A549 (cell line): ENCODE results near the gene SKP1. TPM values are rescaled to one million over a fixed set of nuclear protein-coding genes. Genes with fewer than 3 reads are reported as not detected.

Experiments
- ATAC-seq, 2 experiments: fragments of 200-7000 bp in 1 of 2; fragments of >200 bp in 1 of 2; cut with Nextera tagmentation in 1 of 2; cut with Tn5 transposase in 1 of 2; 3 replicates each; pipeline versions ENCODE4 v1.8.0 to v1.9.1; 2018 to 2020; ENCODE audit warnings: mild to moderate bottlenecking in 1 of 2, moderate library complexity in 1 of 2
- CTCF ChIA-PET: fragments of 300-600 bp; sonication (Branson Sonifier 250); formaldehyde crosslinking; extraction: SDS; loops from one replicate; lab custom pipeline; 2021; ENCODE audit warnings: antibody characterized with exemption, inconsistent platforms; lab: Yijun Ruan, JAX
- POLR2A ChIA-PET: fragments of 350-600 bp; formaldehyde crosslinking; extraction: SDS; loops from one replicate; lab custom pipeline; 2021; ENCODE audit warnings: antibody characterized with exemption, inconsistent platforms; lab: Yijun Ruan, JAX
- DNase-seq, 2 experiments: peaks; one replicate each; pipeline versions ENCODE4 v3.0.0 to v3.0.0-alpha.2; 2011 to 2016; ENCODE audit warnings: low read depth in 1 of 2, low spot score in 1 of 2
- FAIRE-seq: peaks from 2 replicates; lab custom pipeline; 2011; peaks lifted over from hg19 to GRCh38; lab: Jason Lieb, UNC
- H3K27ac ChIP-seq, 2 experiments: fragments of >200 bp; sonication (Bioruptor Twin); formaldehyde crosslinking; 3 replicates each; pipeline ENCODE4 v1.5.1; 2016 to 2017
- H3K4me1 ChIP-seq: fragments of >200 bp; sonication (Bioruptor Twin); formaldehyde crosslinking; 3 replicates; pipeline ENCODE4 v1.6.1; 2016
- H3K4me2 ChIP-seq: fragments of >200 bp; sonication (Bioruptor Twin); formaldehyde crosslinking; 3 replicates; pipeline ENCODE4 v1.6.1; 2016
- H3K4me3 ChIP-seq: fragments of >200 bp; sonication (Bioruptor Twin); formaldehyde crosslinking; 3 replicates; pipeline ENCODE4 v1.5.1; 2016
- H3K9me3 ChIP-seq: fragments of >200 bp; sonication (Bioruptor Twin); formaldehyde crosslinking; 3 replicates; pipeline ENCODE4 v1.6.1; 2016
- CBX2 ChIP-seq: fragments of 200-600 bp; sonication (generic); IDR thresholded peaks from 2 replicates; pipeline ENCODE4 v1.6.1; 2016; ENCODE audit warnings: low read depth, mild to moderate bottlenecking, borderline replicate concordance
- CEBPB ChIP-seq, 2 experiments: fragments of >200 bp in 1 of 2; sonication (Bioruptor Twin) in 1 of 2; formaldehyde crosslinking in 1 of 2; IDR thresholded peaks; 2 replicates each; pipeline ENCODE4 v1.6.1; 2012 to 2016
- FOSL2 ChIP-seq, 2 experiments: fragments of 450-650 bp in 1 of 2; fragments of >200 bp in 1 of 2; sonication (Bioruptor Twin) in 1 of 2; formaldehyde crosslinking; IDR thresholded peaks; 2 replicates each; pipeline versions ENCODE4 v1.5.0 to v1.6.1; 2016 to 2020; ENCODE audit warnings: mild to moderate bottlenecking in 1 of 2, moderate library complexity in 1 of 2
- HOXB13 ChIP-seq: fragments of 250-450 bp; sonication (Bioruptor Pico); IDR thresholded peaks from 2 replicates; pipeline ENCODE4 v1.5.0; 2020; ENCODE audit warnings: low read depth, mild to moderate bottlenecking, moderate library complexity
- KDM5A ChIP-seq: fragments of 200-600 bp; sonication (generic); IDR thresholded peaks from 2 replicates; pipeline ENCODE4 v1.6.1; 2016; ENCODE audit warnings: antibody characterized with exemption, mild to moderate bottlenecking
- NFE2L2 ChIP-seq: fragments of 150-350 bp; conservative IDR thresholded peaks from 2 replicates; pipeline ENCODE4 v1.6.1; 2014; ENCODE audit warnings: low read length
- PHF8 ChIP-seq: fragments of 200-600 bp; sonication (generic); IDR thresholded peaks from 2 replicates; pipeline ENCODE4 v1.6.1; 2016; ENCODE audit warnings: low read depth, mild to moderate bottlenecking, antibody characterized with exemption, moderate library complexity, borderline replicate concordance
- POLR2AphosphoS2 ChIP-seq: conservative IDR thresholded peaks from 2 replicates; pipeline ENCODE4 v1.6.1; 2012; ENCODE audit warnings: low read length, improper control_type of control experiment, inconsistent platforms
- TFCP2L1 ChIP-seq: fragments of 250-450 bp; sonication (Bioruptor Pico); IDR thresholded peaks from 2 replicates; pipeline ENCODE4 v1.5.0; 2021; ENCODE audit warnings: mild to moderate bottlenecking
- ZSCAN20 ChIP-seq: fragments of 250-450 bp; sonication (Bioruptor Pico); IDR thresholded peaks from 2 replicates; pipeline ENCODE4 v1.8.0; 2022; ENCODE audit warnings: mild to moderate bottlenecking, moderate library complexity
- WGBS: methylation state at CpG from one replicate; pipeline ENCODE4 v1.1.6; 2017; ENCODE audit errors: missing lambda C conversion rate; 5-methylcytosine and 5-hydroxymethylcytosine counted together
- polyA plus RNA-seq, 4 experiments: library from polyadenylated mRNA; depleted of rRNA in 3 of 4; stranded (reverse); fragments of >200 nt; fragmentation: RNase III in 1 of 4; extraction: RNeasy Plus Mini Kit Qiagen cat#74134 plus additional on column Dnase treatment in 1 of 4; gene quantifications; 2 replicates in 3 of 4; 3 replicates in 1 of 4; pipeline ENCODE4 v1.2.3, GENCODE V29; 2011 to 2017
- TF ChIP-seq, protein P1 (sequence below): fragments of >200 bp; sonication (Bioruptor Twin); formaldehyde crosslinking; IDR thresholded peaks from 3 replicates; pipeline ENCODE4 v1.5.1; 2016
- TF ChIP-seq, protein P2 (sequence below): fragments of >200 bp; sonication (Bioruptor Twin); formaldehyde crosslinking; IDR thresholded peaks from 3 replicates; pipeline ENCODE4 v1.6.1; 2016

Gene SKP1
- polyA plus RNA-seq, 2 of the 4 experiments (the other 2 are of a cell fraction) = 776 to 870 TPM

DNA sequence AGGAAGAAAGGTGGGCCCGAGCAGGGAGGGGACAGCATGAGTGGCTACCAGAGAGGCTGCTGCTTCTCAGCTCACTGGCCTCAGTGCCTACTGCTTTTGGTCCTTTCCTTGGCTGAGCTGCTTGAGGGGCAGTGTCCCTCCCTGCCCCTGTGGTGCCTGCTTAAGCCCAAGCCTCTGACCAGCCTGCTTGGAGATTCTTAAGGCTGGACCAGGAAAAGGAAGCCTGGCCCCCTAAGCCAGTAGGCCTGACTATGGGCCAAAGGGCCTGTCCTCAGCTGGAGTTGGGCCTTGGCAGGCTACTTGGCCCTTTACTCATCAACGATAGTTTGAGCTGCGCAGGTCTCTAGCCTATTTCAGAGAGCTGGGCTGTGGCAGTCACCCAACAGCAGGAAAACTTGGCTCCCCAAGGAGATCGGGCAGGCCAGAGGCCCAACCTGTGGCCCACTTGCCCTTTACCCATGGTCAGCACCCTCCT lies 37.3 kb downstream of the SKP1 start:
- ATAC-seq (no peak), FAIRE-seq (no peak), DNase-seq (no peak)
- Histone ChIP-seq H3K4me2 (no peak overlapping the region), H3K9me3 (no peaks in the 10 kb centered on the region), H3K4me1 (peaks cover 17% of the 10 kb centered on the region), H3K4me3 (no peak overlapping the region), H3K27ac (no peak overlapping the region; a peak in 1 of 6 replicates)
- ChIA-PET CTCF (interaction anchor here (0.9 to 20.9 kb wide), 12 partner anchors 13 to 160 kb away, joined by 4 to 546 read pairs (median 17); no protein-coding TSS in a partner anchor), POLR2A (interaction anchor here (0.7 kb wide), 1 partner anchor 100 kb away, joined by 3 read pairs; no protein-coding TSS in a partner anchor)
- 88% methylated on average over 4 of the region's 4 CpGs for WGBS
- TF ChIP-seq, protein P1, sequence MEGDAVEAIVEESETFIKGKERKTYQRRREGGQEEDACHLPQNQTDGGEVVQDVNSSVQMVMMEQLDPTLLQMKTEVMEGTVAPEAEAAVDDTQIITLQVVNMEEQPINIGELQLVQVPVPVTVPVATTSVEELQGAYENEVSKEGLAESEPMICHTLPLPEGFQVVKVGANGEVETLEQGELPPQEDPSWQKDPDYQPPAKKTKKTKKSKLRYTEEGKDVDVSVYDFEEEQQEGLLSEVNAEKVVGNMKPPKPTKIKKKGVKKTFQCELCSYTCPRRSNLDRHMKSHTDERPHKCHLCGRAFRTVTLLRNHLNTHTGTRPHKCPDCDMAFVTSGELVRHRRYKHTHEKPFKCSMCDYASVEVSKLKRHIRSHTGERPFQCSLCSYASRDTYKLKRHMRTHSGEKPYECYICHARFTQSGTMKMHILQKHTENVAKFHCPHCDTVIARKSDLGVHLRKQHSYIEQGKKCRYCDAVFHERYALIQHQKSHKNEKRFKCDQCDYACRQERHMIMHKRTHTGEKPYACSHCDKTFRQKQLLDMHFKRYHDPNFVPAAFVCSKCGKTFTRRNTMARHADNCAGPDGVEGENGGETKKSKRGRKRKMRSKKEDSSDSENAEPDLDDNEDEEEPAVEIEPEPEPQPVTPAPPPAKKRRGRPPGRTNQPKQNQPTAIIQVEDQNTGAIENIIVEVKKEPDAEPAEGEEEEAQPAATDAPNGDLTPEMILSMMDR = no peak

DNA sequence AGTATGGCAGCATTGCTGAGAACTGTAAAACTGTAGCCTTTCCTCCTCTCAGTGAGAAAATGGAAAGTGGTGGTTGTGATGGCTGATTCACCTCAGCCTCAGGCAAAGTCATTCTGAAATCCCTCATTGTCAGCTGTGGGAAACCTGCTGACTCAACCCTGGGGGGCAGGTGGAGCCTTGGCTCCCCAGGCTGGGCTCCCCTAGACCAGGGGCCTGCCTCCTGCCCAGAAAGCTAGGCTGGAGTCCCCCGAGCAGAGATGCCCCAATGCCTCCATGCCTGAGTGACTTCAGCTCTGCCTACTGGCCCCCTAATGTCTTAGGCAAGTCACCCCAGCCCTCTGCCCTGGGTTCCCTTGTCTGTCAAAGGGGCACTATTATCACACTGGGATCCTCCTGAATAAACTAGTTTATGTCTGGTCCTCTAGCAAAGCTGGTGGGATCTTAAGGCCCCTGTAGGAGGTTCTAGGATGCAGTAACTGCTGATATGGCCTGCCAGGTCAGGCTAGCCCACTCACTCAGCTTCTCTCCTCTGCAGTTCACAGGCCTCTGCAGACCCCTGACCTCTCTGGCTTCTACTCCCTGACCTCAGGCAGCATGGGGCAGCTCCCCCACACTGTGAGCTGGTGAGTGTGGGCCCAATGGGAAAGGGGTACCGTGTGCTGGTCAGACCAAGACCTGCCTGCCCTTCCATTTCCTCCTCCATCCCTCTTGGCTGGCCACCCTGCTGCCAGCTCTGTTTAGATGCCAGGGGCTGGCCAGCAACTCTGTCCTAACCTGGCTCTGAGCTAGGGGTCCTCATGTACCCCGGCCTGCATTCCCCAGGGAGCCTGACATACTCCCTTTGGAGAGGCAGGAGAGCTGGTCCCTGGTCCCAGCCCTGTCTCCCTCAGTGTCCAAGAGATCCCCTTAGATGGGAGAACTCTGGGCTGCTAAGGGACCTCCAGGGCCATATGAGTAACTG lies 38.1 kb downstream of the SKP1 start:
- CTCF ChIA-PET = interaction anchor here (0.8 to 20.9 kb wide), 14 partner anchors 8 to 159 kb away, joined by 3 to 546 read pairs (median 7); no protein-coding TSS in a partner anchor
- POLR2A ChIA-PET = interaction anchor here (0.6 to 0.7 kb wide), 2 partner anchors 99 kb away, joined by 3 read pairs; no protein-coding TSS in a partner anchor
- no peak overlapping the region for H3K4me2 ChIP-seq
- peaks cover 17% of the 10 kb centered on the region for H3K4me1 ChIP-seq
- no peak for FAIRE-seq
- H3K4me3 ChIP-seq = no peak overlapping the region
- H3K27ac ChIP-seq = peak overlapping the region in 1 of 2 experiments; percentile 67; a peak in 3 of 6 replicates
- 100% methylated on average over 3 of the region's 3 CpGs for WGBS
- no peaks in the 10 kb centered on the region for H3K9me3 ChIP-seq
- DNase-seq = no peak
- TF ChIP-seq POLR2AphosphoS2 = peak; percentile 10; the same call in 1 of the 2 replicates
- 0 out of 2 replicates have a peak, but pooled peaks have one; percentile 12 for TF ChIP-seq FOSL2 (IDR thresholded peaks at IDR 0.05)
- TF ChIP-seq FOSL2 (CRISPR knock-in tag; IDR thresholded peaks at IDR 0.05) = no peak
- TF ChIP-seq HOXB13 (CRISPR knock-in tag) = no peak
- no peak for ATAC-seq

DNA sequence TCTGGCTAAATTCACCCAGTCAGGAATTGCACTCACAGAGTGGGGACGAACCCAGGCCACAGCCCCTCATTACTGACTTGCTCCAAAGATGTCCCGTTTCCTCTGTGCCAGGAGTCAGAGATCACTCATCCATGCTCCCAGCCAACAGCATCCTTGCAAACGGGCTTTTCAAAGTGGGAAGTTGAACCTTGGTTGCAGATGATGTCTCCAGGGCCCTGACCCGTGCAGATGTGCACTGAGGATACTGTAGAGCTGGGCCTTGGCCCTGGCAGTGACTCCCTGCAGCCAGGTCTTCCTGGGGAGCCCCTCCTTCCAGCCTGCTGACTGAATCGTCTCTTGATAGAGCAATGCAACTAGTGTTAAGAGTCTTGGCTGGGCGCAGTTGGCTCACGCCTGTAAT lies 40.0 kb downstream of the SKP1 start:
- no peak for FAIRE-seq
- Histone ChIP-seq H3K27ac (no peak overlapping the region), H3K4me3 (no peak overlapping the region), H3K9me3 (no peaks in the 10 kb centered on the region), H3K4me1 (peaks cover 17% of the 10 kb centered on the region), H3K4me2 (no peak overlapping the region)
- TF ChIP-seq, protein P1 = no peak
- no peak for TF ChIP-seq TFCP2L1 (CRISPR knock-in tag)
- TF ChIP-seq PHF8 = no peak
- TF ChIP-seq, protein P2, sequence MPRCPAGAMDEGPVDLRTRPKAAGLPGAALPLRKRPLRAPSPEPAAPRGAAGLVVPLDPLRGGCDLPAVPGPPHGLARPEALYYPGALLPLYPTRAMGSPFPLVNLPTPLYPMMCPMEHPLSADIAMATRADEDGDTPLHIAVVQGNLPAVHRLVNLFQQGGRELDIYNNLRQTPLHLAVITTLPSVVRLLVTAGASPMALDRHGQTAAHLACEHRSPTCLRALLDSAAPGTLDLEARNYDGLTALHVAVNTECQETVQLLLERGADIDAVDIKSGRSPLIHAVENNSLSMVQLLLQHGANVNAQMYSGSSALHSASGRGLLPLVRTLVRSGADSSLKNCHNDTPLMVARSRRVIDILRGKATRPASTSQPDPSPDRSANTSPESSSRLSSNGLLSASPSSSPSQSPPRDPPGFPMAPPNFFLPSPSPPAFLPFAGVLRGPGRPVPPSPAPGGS = no peak
- no peak for TF ChIP-seq CBX2
- no peak for TF ChIP-seq NFE2L2
- TF ChIP-seq ZSCAN20 = no peak
- no peak for TF ChIP-seq FOSL2 (IDR thresholded peaks at IDR 0.05)
- TF ChIP-seq FOSL2 (CRISPR knock-in tag; IDR thresholded peaks at IDR 0.05) = no peak
- TF ChIP-seq KDM5A = no peak
- TF ChIP-seq CEBPB (IDR thresholded peaks at IDR 0.05) = no peak
- no peak for DNase-seq
- WGBS = 93% methylated on average over 7 of the region's 7 CpGs
- POLR2A ChIA-PET = no interaction called here
- CTCF ChIA-PET = interaction anchor here (0.8 to 22.6 kb wide), 7 partner anchors 7 to 153 kb away, joined by 3 to 546 read pairs (median 13); no protein-coding TSS in a partner anchor
- ATAC-seq = no peak
